Left lung (tissue), 10 donors: Measurements from ENCODE around the gene ZKSCAN3. TPM values are rescaled to one million over a fixed set of nuclear protein-coding genes. Genes with fewer than 3 reads are reported as not detected.

Source experiments
- ATAC-seq: fragments of 200-7000 bp; cut with Tn5 transposase; one replicate; pipeline ENCODE4 v1.9.1; 2020; ENCODE audit warnings: moderate library complexity
- DNase-seq, 4 donors: peaks; one replicate each; pipeline ENCODE4 v3.0.0-alpha.2; 2013 to 2020
- H3K27ac ChIP-seq, 2 donors: fragments of 200-600 bp; sonication (generic) in 1 of 2; one replicate each; pipeline versions ENCODE4 v1.5.0 to v1.8.0; 2020 to 2021
- H3K27me3 ChIP-seq, 2 donors: fragments of 200-600 bp; sonication (generic) in 1 of 2; one replicate each; pipeline versions ENCODE4 v1.5.0 to v1.8.0; 2020 to 2021
- H3K36me3 ChIP-seq, 2 donors: fragments of 200-600 bp; sonication (generic) in 1 of 2; one replicate each; pipeline versions ENCODE4 v1.5.0 to v1.8.0; 2020 to 2021
- H3K4me1 ChIP-seq, 2 donors: fragments of 200-600 bp; one replicate each; pipeline ENCODE4 v1.8.0; 2021
- H3K4me3 ChIP-seq, 2 donors: fragments of 200-600 bp; sonication (generic) in 1 of 2; one replicate each; pipeline versions ENCODE4 v1.5.0 to v1.8.0; 2020 to 2021; ENCODE audit warnings: mild to moderate bottlenecking in 1 of 2
- H3K9me3 ChIP-seq, 2 donors: fragments of 200-600 bp; sonication (generic) in 1 of 2; one replicate each; pipeline versions ENCODE4 v1.5.0 to v1.8.0; 2020 to 2021
- CTCF ChIP-seq, 2 donors: fragments of 200-600 bp; sonication (generic) in 1 of 2; IDR thresholded peaks; one replicate each; pipeline versions ENCODE4 v1.5.0 to v1.8.0; 2021; ENCODE audit warnings: antibody characterized with exemption in 2 of 2
- intact Hi-C, 2 donors: fragments of 100-400 bp; cut with DNase I; formaldehyde crosslinking; loops; one replicate each; pipeline versions ENCODE4 v1.11.2 to v1.14.2; 2022
- polyA plus RNA-seq, 6 donors: library from polyadenylated mRNA; unstranded; fragments of 120-200 nt; gene quantifications; one replicate each; pipeline ENCODE4 v1.2.1, GENCODE V29; 2013; ENCODE audit not compliant: insufficient read length in 6 of 6
- total RNA-seq, 2 donors: library from RNA; stranded (reverse); fragmentation: NEBNext Ultra II Directional; extraction: Animal tissue kit (Norgen Biotek cat#: 25700); gene quantifications; one replicate each; pipeline ENCODE4 v1.2.1, GENCODE V29; 2021
- donor health status: DM: no; HTN: yes; CAD: no.
- donor health status: DM: no; HTN: no; CAD: no.

ZKSCAN3 gene
- total and polyA plus RNA-seq, 8 donors = 7.0 to 15.7 (median 13.3) TPM

- Histone ChIP-seq H3K27me3 (peaks cover 0 to 3% of the 10 kb centered on the region in 2 donors), H3K4me3 (peak overlapping the region in 1 of 2 donors; percentile 71), H3K36me3 (no peaks in the 10 kb centered on the region), H3K9me3 (no peaks in the 10 kb centered on the region), H3K27ac (no peak overlapping the region), H3K4me1 (peaks cover 12 to 34% of the 10 kb centered on the region in 2 donors)
- no peak for ATAC-seq
- DNase-seq = no peak
- TF ChIP-seq CTCF (IDR thresholded peaks at IDR 0.05) = no peak
- intact Hi-C loops = no loop called here
Measured at GRCh38 chr6:28351087-28351486, 1.3 kb downstream of the ZKSCAN3 start.

GRCh38 chr6:28351493-28351925, 1.8 kb downstream of the ZKSCAN3 start:
- ATAC-seq (no peak), DNase-seq (no peak)
- Histone ChIP-seq H3K36me3 (no peaks in the 10 kb centered on the region), H3K4me3 (no peak overlapping the region), H3K4me1 (peaks cover 12 to 38% of the 10 kb centered on the region in 2 donors), H3K27ac (no peak overlapping the region), H3K27me3 (peaks cover 0 to under 1% of the 10 kb centered on the region in 2 donors), H3K9me3 (no peaks in the 10 kb centered on the region)
- intact Hi-C loops = no loop called here
- no peak for TF ChIP-seq CTCF (IDR thresholded peaks at IDR 0.05)

GRCh38 chr6:28353356-28353755, 3.6 kb downstream of the ZKSCAN3 start:
- H3K27me3 ChIP-seq = no peaks in the 10 kb centered on the region
- no peak overlapping the region for H3K4me3 ChIP-seq
- peak overlapping the region; percentile 77 to 86 for H3K27ac ChIP-seq
- ATAC-seq (no peak), DNase-seq (no peak)
- H3K4me1 ChIP-seq = peaks cover 12 to 44% of the 10 kb centered on the region in 2 donors
- H3K36me3 ChIP-seq = no peaks in the 10 kb centered on the region
- TF ChIP-seq CTCF (IDR thresholded peaks at IDR 0.05) = no peak
- intact Hi-C loops = no loop called here
- no peaks in the 10 kb centered on the region for H3K9me3 ChIP-seq

- no peaks in the 10 kb centered on the region for H3K27me3 ChIP-seq
- TF ChIP-seq CTCF (IDR thresholded peaks at IDR 0.05) = no peak
- H3K4me3 ChIP-seq = no peak overlapping the region
- no peaks in the 10 kb centered on the region for H3K36me3 ChIP-seq
- peak overlapping the region; percentile 77 to 86 for H3K27ac ChIP-seq
- peaks cover 12 to 44% of the 10 kb centered on the region in 2 donors for H3K4me1 ChIP-seq
- H3K9me3 ChIP-seq = no peaks in the 10 kb centered on the region
- intact Hi-C loops = no loop called here
- ATAC-seq = peak; percentile 26
- DNase-seq = peak in 2 of 4 donors; percentile 64 to 74
Measured at GRCh38 chr6:28353981-28354676, 4.4 kb downstream of the ZKSCAN3 start.

- peak overlapping the region in 1 of 2 donors; percentile 50 for H3K4me3 ChIP-seq
- H3K27me3 ChIP-seq = no peaks in the 10 kb centered on the region
- intact Hi-C loops = loop anchor here in 1 of 2 donors (5.0 kb wide), 1 partner anchor 223 kb away; no protein-coding TSS in a partner anchor
- peaks cover 12 to 44% of the 10 kb centered on the region in 2 donors for H3K4me1 ChIP-seq
- ATAC-seq = peak; percentile 4
- H3K36me3 ChIP-seq = peaks cover 0 to 5% of the 10 kb centered on the region in 2 donors
- no peak for DNase-seq
- H3K27ac ChIP-seq = peak overlapping the region; percentile 77 to 86
- H3K9me3 ChIP-seq = no peaks in the 10 kb centered on the region
- TF ChIP-seq CTCF (IDR thresholded peaks at IDR 0.05) = no peak
Measured at GRCh38 chr6:28354688-28355554, 5.2 kb downstream of the ZKSCAN3 start.
